HEK293 (cell line): ENCODE data around the gene EPHA2.
A peak's percentile ranks its signal among the peaks of the same experiment; 100 is the strongest.

Experiments
- CTCF ChIA-PET: fragments of 350-600 bp; formaldehyde crosslinking; extraction: SDS; loops from one replicate; lab custom pipeline; 2021; ENCODE audit warnings: antibody characterized with exemption; lab: Yijun Ruan, JAX
- POLR2A ChIA-PET: fragments of 300-600 bp; formaldehyde crosslinking; extraction: SDS; loops from one replicate; lab custom pipeline; 2020; ENCODE audit warnings: antibody characterized with exemption, inconsistent platforms; lab: Yijun Ruan, JAX
- H3K27ac ChIP-seq: fragments of 200-500 bp; sonication (Bioruptor generic); 2 replicates; pipeline ENCODE4 v1.5.1; 2014; ENCODE audit warnings: low read depth, low read length, control low read depth, inconsistent platforms; ENCODE audit errors: extremely low read depth
- H3K36me3 ChIP-seq, 2 experiments: fragments of 200-500 bp in 1 of 2; sonication (Bioruptor generic) in 1 of 2; 1 replicate in 1 of 2; 2 replicates in 1 of 2; pipeline ENCODE4 v1.5.1; 2014 to 2017; ENCODE audit warnings: inconsistent platforms in 2 of 2, low read length in 2 of 2; ENCODE audit not compliant: control insufficient read depth in 2 of 2, insufficient read depth in 1 of 2
- H3K4me1 ChIP-seq: fragments of 200-500 bp; sonication (Bioruptor generic); 2 replicates; pipeline ENCODE4 v1.5.1; 2014; ENCODE audit warnings: mild to moderate bottlenecking, low read length, inconsistent platforms; ENCODE audit not compliant: control insufficient read depth, insufficient read depth
- H3K4me3 ChIP-seq: 2 replicates; pipeline ENCODE4 v1.5.1; 2011; ENCODE audit warnings: low read depth, mild to moderate bottlenecking, control low read depth, low read length, moderate library complexity
- H3K9me3 ChIP-seq: fragments of 200-500 bp; sonication (Bioruptor generic); 2 replicates; pipeline ENCODE4 v1.5.1; 2014; ENCODE audit warnings: low read depth, low read length, inconsistent platforms; ENCODE audit not compliant: control insufficient read depth, insufficient read depth
- GLIS2 ChIP-seq: fragments of 450-650 bp; formaldehyde crosslinking; IDR thresholded peaks from 2 replicates; pipeline ENCODE4 v1.5.1; 2016; ENCODE audit warnings: missing biosample characterization, missing genetic modification characterization
- KLF9 ChIP-seq: fragments of 450-650 bp; formaldehyde crosslinking; IDR thresholded peaks from 2 replicates; pipeline ENCODE4 v1.5.1; 2016; ENCODE audit warnings: missing biosample characterization, missing genetic modification characterization, low read depth
- OSR2 ChIP-seq: fragments of 450-650 bp; formaldehyde crosslinking; IDR thresholded peaks from 2 replicates; pipeline ENCODE4 v1.5.1; 2016; ENCODE audit warnings: missing biosample characterization, missing genetic modification characterization
- ZBTB8A ChIP-seq: fragments of 450-650 bp; formaldehyde crosslinking; IDR thresholded peaks from 2 replicates; pipeline ENCODE4 v1.5.1; 2016; ENCODE audit warnings: missing biosample characterization, missing genetic modification characterization
- ZNF2 ChIP-seq: fragments of 450-650 bp; formaldehyde crosslinking; IDR thresholded peaks from 2 replicates; pipeline ENCODE4 v1.5.1; 2016; ENCODE audit warnings: missing biosample characterization, missing genetic modification characterization
- ZNF549 ChIP-seq: fragments of 450-650 bp; IDR thresholded peaks from 2 replicates; pipeline ENCODE4 v1.5.1; 2018; ENCODE audit warnings: missing biosample characterization, missing genetic modification characterization, mild to moderate bottlenecking, inconsistent platforms, moderate library complexity
- ZNF610 ChIP-seq: fragments of 450-650 bp; formaldehyde crosslinking; IDR thresholded peaks from 2 replicates; pipeline ENCODE4 v1.5.1; 2016; ENCODE audit warnings: missing biosample characterization, missing genetic modification characterization, borderline replicate concordance
- ZNF768 ChIP-seq: fragments of 450-650 bp; formaldehyde crosslinking; IDR thresholded peaks from 2 replicates; pipeline ENCODE4 v1.5.1; 2018; ENCODE audit warnings: missing biosample characterization, mild to moderate bottlenecking, missing genetic modification characterization
- ZSCAN16 ChIP-seq: fragments of 450-650 bp; formaldehyde crosslinking; IDR thresholded peaks from 2 replicates; pipeline ENCODE4 v1.5.1; 2016; ENCODE audit warnings: missing biosample characterization, missing genetic modification characterization
- TF ChIP-seq, protein P1 (sequence below): fragments of 450-650 bp; formaldehyde crosslinking; IDR thresholded peaks from 2 replicates; pipeline ENCODE4 v1.5.1; 2017; ENCODE audit warnings: missing biosample characterization, missing genetic modification characterization
- TF ChIP-seq, protein P2 (sequence below): fragments of 450-650 bp; formaldehyde crosslinking; IDR thresholded peaks from 2 replicates; pipeline ENCODE4 v1.5.1; 2016; ENCODE audit warnings: missing biosample characterization, missing genetic modification characterization, low read depth
- TF ChIP-seq, protein P3 (sequence below): fragments of 450-650 bp; formaldehyde crosslinking; IDR thresholded peaks from 2 replicates; pipeline ENCODE4 v1.5.1; 2016; ENCODE audit warnings: missing biosample characterization, missing genetic modification characterization
- TF ChIP-seq, protein P4 (sequence below): fragments of 450-650 bp; formaldehyde crosslinking; IDR thresholded peaks from 2 replicates; pipeline ENCODE4 v1.5.1; 2016; ENCODE audit warnings: missing biosample characterization, missing genetic modification characterization
- TF ChIP-seq, protein P5 (sequence below): fragments of 450-650 bp; formaldehyde crosslinking; IDR thresholded peaks from 2 replicates; pipeline ENCODE4 v1.5.1; 2016; ENCODE audit warnings: missing biosample characterization, missing genetic modification characterization

Gene EPHA2

DNA sequence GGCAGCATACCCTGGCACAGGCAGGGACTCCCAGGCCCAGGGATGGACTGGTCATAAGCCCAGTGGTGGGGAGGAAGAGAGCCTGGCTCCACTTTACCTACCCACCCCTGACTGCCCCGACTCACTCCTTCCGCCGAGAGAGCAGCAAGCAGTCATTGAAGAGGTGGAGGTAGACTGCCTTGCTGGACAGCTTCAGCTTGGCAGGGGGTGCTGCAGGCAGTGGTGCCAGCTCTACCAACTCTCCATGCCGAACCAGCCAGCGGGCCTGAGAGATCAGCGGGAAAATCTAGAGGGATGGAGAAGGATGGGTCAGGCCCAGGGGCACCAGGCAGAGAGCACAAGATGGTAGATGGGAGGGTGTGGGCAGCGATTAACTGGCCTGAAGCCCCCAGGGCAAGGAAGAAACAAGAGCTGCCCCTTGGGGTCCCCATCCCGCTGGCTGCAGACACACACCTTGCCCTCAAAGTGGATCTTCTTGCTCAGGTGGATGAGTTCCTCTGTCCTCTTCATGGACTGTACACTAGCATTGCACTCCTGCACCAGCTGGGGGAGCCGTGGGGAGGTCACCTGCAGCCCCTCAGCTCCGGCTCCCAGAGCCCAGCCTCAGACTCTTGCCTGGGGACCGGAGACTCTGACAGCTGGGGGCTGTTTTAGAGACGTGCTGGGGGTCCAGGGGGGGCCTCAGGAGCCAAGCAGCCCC, 48.9 kb upstream of the EPHA2 start:
- no peaks in the 10 kb centered on the region for H3K4me1 ChIP-seq
- no peak for TF ChIP-seq ZNF610 (tag by site-specific recombination)
- no peak for TF ChIP-seq ZSCAN16 (tag by site-specific recombination)
- peak; percentile 79 for TF ChIP-seq ZNF2 (tag by site-specific recombination)
- TF ChIP-seq, protein P1, sequence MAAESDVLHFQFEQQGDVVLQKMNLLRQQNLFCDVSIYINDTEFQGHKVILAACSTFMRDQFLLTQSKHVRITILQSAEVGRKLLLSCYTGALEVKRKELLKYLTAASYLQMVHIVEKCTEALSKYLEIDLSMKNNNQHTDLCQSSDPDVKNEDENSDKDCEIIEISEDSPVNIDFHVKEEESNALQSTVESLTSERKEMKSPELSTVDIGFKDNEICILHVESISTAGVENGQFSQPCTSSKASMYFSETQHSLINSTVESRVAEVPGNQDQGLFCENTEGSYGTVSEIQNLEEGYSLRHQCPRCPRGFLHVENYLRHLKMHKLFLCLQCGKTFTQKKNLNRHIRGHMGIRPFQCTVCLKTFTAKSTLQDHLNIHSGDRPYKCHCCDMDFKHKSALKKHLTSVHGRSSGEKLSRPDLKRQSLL (tag by site-specific recombination), result peak; percentile 54; the same call in 1 of the 2 replicates
- TF ChIP-seq, protein P2, sequence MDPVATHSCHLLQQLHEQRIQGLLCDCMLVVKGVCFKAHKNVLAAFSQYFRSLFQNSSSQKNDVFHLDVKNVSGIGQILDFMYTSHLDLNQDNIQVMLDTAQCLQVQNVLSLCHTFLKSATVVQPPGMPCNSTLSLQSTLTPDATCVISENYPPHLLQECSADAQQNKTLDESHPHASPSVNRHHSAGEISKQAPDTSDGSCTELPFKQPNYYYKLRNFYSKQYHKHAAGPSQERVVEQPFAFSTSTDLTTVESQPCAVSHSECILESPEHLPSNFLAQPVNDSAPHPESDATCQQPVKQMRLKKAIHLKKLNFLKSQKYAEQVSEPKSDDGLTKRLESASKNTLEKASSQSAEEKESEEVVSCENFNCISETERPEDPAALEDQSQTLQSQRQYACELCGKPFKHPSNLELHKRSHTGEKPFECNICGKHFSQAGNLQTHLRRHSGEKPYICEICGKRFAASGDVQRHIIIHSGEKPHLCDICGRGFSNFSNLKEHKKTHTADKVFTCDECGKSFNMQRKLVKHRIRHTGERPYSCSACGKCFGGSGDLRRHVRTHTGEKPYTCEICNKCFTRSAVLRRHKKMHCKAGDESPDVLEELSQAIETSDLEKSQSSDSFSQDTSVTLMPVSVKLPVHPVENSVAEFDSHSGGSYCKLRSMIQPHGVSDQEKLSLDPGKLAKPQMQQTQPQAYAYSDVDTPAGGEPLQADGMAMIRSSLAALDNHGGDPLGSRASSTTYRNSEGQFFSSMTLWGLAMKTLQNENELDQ, result no peak
- TF ChIP-seq ZNF549 (tag by site-specific recombination), result no peak
- TF ChIP-seq, protein P3, sequence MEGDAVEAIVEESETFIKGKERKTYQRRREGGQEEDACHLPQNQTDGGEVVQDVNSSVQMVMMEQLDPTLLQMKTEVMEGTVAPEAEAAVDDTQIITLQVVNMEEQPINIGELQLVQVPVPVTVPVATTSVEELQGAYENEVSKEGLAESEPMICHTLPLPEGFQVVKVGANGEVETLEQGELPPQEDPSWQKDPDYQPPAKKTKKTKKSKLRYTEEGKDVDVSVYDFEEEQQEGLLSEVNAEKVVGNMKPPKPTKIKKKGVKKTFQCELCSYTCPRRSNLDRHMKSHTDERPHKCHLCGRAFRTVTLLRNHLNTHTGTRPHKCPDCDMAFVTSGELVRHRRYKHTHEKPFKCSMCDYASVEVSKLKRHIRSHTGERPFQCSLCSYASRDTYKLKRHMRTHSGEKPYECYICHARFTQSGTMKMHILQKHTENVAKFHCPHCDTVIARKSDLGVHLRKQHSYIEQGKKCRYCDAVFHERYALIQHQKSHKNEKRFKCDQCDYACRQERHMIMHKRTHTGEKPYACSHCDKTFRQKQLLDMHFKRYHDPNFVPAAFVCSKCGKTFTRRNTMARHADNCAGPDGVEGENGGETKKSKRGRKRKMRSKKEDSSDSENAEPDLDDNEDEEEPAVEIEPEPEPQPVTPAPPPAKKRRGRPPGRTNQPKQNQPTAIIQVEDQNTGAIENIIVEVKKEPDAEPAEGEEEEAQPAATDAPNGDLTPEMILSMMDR (tag by site-specific recombination), result peak; percentile 40
- TF ChIP-seq ZBTB8A, result no peak
- TF ChIP-seq, protein P4, sequence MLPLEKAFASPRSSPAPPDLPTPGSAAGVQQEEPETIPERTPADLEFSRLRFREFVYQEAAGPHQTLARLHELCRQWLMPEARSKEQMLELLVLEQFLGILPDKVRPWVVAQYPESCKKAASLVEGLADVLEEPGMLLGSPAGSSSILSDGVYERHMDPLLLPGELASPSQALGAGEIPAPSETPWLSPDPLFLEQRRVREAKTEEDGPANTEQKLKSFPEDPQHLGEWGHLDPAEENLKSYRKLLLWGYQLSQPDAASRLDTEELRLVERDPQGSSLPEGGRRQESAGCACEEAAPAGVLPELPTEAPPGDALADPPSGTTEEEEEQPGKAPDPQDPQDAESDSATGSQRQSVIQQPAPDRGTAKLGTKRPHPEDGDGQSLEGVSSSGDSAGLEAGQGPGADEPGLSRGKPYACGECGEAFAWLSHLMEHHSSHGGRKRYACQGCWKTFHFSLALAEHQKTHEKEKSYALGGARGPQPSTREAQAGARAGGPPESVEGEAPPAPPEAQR (tag by site-specific recombination), result no peak
- TF ChIP-seq, protein P5, sequence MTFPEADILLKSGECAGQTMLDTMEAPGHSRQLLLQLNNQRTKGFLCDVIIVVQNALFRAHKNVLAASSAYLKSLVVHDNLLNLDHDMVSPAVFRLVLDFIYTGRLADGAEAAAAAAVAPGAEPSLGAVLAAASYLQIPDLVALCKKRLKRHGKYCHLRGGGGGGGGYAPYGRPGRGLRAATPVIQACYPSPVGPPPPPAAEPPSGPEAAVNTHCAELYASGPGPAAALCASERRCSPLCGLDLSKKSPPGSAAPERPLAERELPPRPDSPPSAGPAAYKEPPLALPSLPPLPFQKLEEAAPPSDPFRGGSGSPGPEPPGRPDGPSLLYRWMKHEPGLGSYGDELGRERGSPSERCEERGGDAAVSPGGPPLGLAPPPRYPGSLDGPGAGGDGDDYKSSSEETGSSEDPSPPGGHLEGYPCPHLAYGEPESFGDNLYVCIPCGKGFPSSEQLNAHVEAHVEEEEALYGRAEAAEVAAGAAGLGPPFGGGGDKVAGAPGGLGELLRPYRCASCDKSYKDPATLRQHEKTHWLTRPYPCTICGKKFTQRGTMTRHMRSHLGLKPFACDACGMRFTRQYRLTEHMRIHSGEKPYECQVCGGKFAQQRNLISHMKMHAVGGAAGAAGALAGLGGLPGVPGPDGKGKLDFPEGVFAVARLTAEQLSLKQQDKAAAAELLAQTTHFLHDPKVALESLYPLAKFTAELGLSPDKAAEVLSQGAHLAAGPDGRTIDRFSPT (tag by site-specific recombination), result 0 out of 2 replicates have a peak, but pooled peaks have one; percentile 44
- no peak for TF ChIP-seq KLF9
- TF ChIP-seq GLIS2, result 0 out of 2 replicates have a peak, but pooled peaks have one; percentile 27
- no peak for TF ChIP-seq OSR2 (tag by site-specific recombination)
- TF ChIP-seq, all 188 proteins: peak for 5
- Histone ChIP-seq H3K36me3 (no peaks in the 10 kb centered on the region), H3K9me3 (no peaks in the 10 kb centered on the region), H3K27ac (no peak overlapping the region), H3K4me3 (no peak overlapping the region)
- ChIA-PET POLR2A (no interaction called here), CTCF (interaction anchor here (0.6 to 3.5 kb wide), 16 partner anchors 9 to 417 kb away, joined by 3 to 18 read pairs (median 4); no protein-coding TSS in a partner anchor)

DNA sequence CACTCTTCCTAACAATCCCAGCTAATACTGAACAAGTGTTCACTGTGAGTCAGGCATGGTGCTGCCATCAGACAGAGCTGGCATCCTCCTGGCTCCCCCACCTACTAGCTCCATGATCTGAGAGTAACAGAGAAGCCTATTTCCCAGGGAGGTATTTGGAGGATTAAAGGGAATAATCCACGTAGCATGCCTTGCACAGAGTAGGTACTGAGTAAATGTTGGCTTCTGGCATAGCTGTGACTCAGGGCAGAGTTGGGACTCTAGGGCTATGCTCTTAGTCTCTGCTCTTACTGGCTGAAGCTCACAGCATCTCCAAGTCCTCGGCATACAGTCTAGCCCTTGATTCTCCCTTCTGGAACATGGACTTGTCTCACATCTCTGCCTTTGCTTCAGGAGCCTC, 48.3 kb upstream of the EPHA2 start:
- TF ChIP-seq ZNF768 (tag by site-specific recombination), result no peak
- POLR2A ChIA-PET, result no interaction called here
- no peak overlapping the region for H3K27ac ChIP-seq
- H3K36me3 ChIP-seq, result no peaks in the 10 kb centered on the region
- CTCF ChIA-PET, result interaction anchor here (0.6 to 3.5 kb wide), 17 partner anchors 8 to 418 kb away, joined by 3 to 18 read pairs (median 4); no protein-coding TSS in a partner anchor
- H3K9me3 ChIP-seq, result no peaks in the 10 kb centered on the region
- no peak overlapping the region for H3K4me3 ChIP-seq
- H3K4me1 ChIP-seq, result no peaks in the 10 kb centered on the region
